H9 (cell line): ENCODE measurements around the gene ATF7. TPM values are rescaled to one million over a fixed set of nuclear protein-coding genes. Genes with fewer than 3 reads are reported as not detected.
A peak's percentile ranks its signal among the peaks of the same experiment; 100 is the strongest.

Experiments
- DNase-seq: peaks from one replicate; pipeline ENCODE4 v3.0.0-alpha.2; 2017
- H2AFZ ChIP-seq: one replicate; pipeline ENCODE4 v1.6.1; 2013; ENCODE audit warnings: mild to moderate bottlenecking, low read length, control low read depth, moderate library complexity
- H2AK5ac ChIP-seq: 2 replicates; pipeline ENCODE4 v1.6.1; 2013; ENCODE audit warnings: low read length, control low read depth, mixed read lengths; ENCODE audit not compliant: insufficient read length
- H2BK120ac ChIP-seq: one replicate; pipeline ENCODE4 v1.6.1; 2013; ENCODE audit warnings: low read depth, mild to moderate bottlenecking, low read length, control low read depth, inconsistent platforms; ENCODE audit not compliant: poor library complexity, severe bottlenecking
- H2BK12ac ChIP-seq: 2 replicates; pipeline ENCODE4 v1.6.1; 2013; ENCODE audit warnings: low read length, control low read depth, mixed read lengths, low read depth; ENCODE audit not compliant: insufficient read length
- H2BK15ac ChIP-seq: 2 replicates; pipeline ENCODE4 v1.6.1; 2013; ENCODE audit warnings: low read depth, low read length, control low read depth
- H2BK20ac ChIP-seq: one replicate; pipeline ENCODE4 v1.6.1; 2013; ENCODE audit warnings: low read depth, mild to moderate bottlenecking, low read length, control low read depth, inconsistent platforms; ENCODE audit not compliant: poor library complexity, severe bottlenecking
- H2BK5ac ChIP-seq: 2 replicates; pipeline ENCODE4 v1.6.1; 2013; ENCODE audit warnings: low read length, control low read depth, mixed read lengths; ENCODE audit not compliant: insufficient read length
- H3K14ac ChIP-seq: 2 replicates; pipeline ENCODE4 v1.6.1; 2013; ENCODE audit warnings: low read length, control low read depth; ENCODE audit not compliant: insufficient read depth
- H3K18ac ChIP-seq: 2 replicates; pipeline ENCODE4 v1.6.1; 2013; ENCODE audit warnings: low read depth, mild to moderate bottlenecking, mixed read lengths, low read length, control low read depth; ENCODE audit not compliant: insufficient read length
- H3K23ac ChIP-seq: 2 replicates; pipeline ENCODE4 v1.6.1; 2013; ENCODE audit warnings: low read length, control low read depth, mixed read lengths, low read depth; ENCODE audit not compliant: insufficient read length
- H3K23me2 ChIP-seq: 2 replicates; pipeline ENCODE4 v1.6.1; 2013; ENCODE audit warnings: low read depth, mild to moderate bottlenecking, mixed read lengths, low read length, control low read depth; ENCODE audit not compliant: insufficient read length, poor library complexity, severe bottlenecking
- H3K27ac ChIP-seq: 2 replicates; pipeline ENCODE4 v1.5.1; 2013; ENCODE audit warnings: low read length, control low read depth, mixed read lengths, low read depth; ENCODE audit not compliant: insufficient read length
- H3K27me3 ChIP-seq: 2 replicates; pipeline ENCODE4 v1.6.1; 2013; ENCODE audit warnings: low read length, control low read depth, inconsistent platforms; ENCODE audit not compliant: insufficient read depth
- H3K4ac ChIP-seq: 2 replicates; pipeline ENCODE4 v1.6.1; 2013; ENCODE audit warnings: low read depth, mild to moderate bottlenecking, control low read depth, inconsistent platforms, low read length, moderate library complexity
- H3K4me1 ChIP-seq: 2 replicates; pipeline ENCODE4 v1.6.1; 2013; ENCODE audit warnings: low read length, control low read depth, inconsistent platforms; ENCODE audit not compliant: insufficient read depth
- H3K4me2 ChIP-seq: 2 replicates; pipeline ENCODE4 v1.6.1; 2013; ENCODE audit warnings: low read length, control low read depth, mixed read lengths; ENCODE audit not compliant: insufficient read length, insufficient read depth
- H3K56ac ChIP-seq: 2 replicates; pipeline ENCODE4 v1.6.1; 2013; ENCODE audit warnings: low read depth, mild to moderate bottlenecking, mixed read lengths, low read length, control low read depth; ENCODE audit not compliant: insufficient read length
- H3K79me1 ChIP-seq: 2 replicates; pipeline ENCODE4 v1.6.1; 2013; ENCODE audit warnings: low read depth, mild to moderate bottlenecking, moderate library complexity, low read length, control low read depth, inconsistent platforms; ENCODE audit not compliant: insufficient read depth, poor library complexity, severe bottlenecking
- H3K79me2 ChIP-seq: 2 replicates; pipeline ENCODE4 v1.6.1; 2013; ENCODE audit warnings: low read length, control low read depth, inconsistent platforms; ENCODE audit not compliant: insufficient read depth
- H3K9ac ChIP-seq: 2 replicates; pipeline ENCODE4 v1.6.1; 2013; ENCODE audit warnings: low read length, control low read depth, mixed read lengths; ENCODE audit not compliant: insufficient read length; ENCODE audit errors: extremely low read depth
- H3K9me3 ChIP-seq: one replicate; pipeline ENCODE4 v1.6.1; 2013; ENCODE audit warnings: low read depth, low read length, inconsistent platforms; ENCODE audit not compliant: control insufficient read depth
- H3T11ph ChIP-seq: one replicate; pipeline ENCODE4 v1.6.1; 2013; ENCODE audit warnings: mild to moderate bottlenecking, low read length, control low read depth, inconsistent platforms
- H4K20me1 ChIP-seq: one replicate; pipeline ENCODE4 v1.6.1; 2013; ENCODE audit not compliant: control insufficient read depth, insufficient read length, insufficient read depth
- H4K5ac ChIP-seq: 2 replicates; pipeline ENCODE4 v1.6.1; 2013; ENCODE audit warnings: low read depth, mild to moderate bottlenecking, mixed read lengths, low read length, control low read depth; ENCODE audit not compliant: insufficient read length
- H4K8ac ChIP-seq: replicated peaks from 2 replicates; pipeline ENCODE4 v1.6.1; 2013; ENCODE audit warnings: low read length, control low read depth, mixed read lengths, low read depth; ENCODE audit not compliant: insufficient read length
- H4K91ac ChIP-seq: 2 replicates; pipeline ENCODE4 v1.6.1; 2013; ENCODE audit warnings: low read depth, mild to moderate bottlenecking, moderate library complexity, mixed read lengths, low read length, control low read depth; ENCODE audit not compliant: insufficient read length
- H3K27ac Mint-ChIP-seq, 3 experiments: 2 replicates in 2 of 3; 3 replicates in 1 of 3; pipeline ENCODE4 v1.8.0; 2020 to 2021; ENCODE audit warnings: mixed read lengths in 3 of 3, mild to moderate bottlenecking in 1 of 3, moderate library complexity in 1 of 3
- H3K27me3 Mint-ChIP-seq: 2 replicates; pipeline ENCODE4 v1.8.0; 2021; ENCODE audit warnings: low read depth, mild to moderate bottlenecking, moderate library complexity, mixed read lengths
- H3K36me3 Mint-ChIP-seq, 3 experiments: 2 replicates in 2 of 3; 3 replicates in 1 of 3; pipeline ENCODE4 v1.8.0; 2020 to 2021; ENCODE audit warnings: low read depth in 3 of 3, mixed read lengths in 3 of 3; ENCODE audit not compliant: insufficient read depth in 1 of 3
- H3K4me1 Mint-ChIP-seq, 2 experiments: 2 replicates each; pipeline ENCODE4 v1.8.0; 2020; ENCODE audit warnings: mixed read lengths in 2 of 2
- H3K4me3 Mint-ChIP-seq, 2 experiments: 2 replicates in 1 of 2; 3 replicates in 1 of 2; pipeline ENCODE4 v1.8.0; 2020 to 2021; ENCODE audit warnings: mild to moderate bottlenecking in 2 of 2, mixed read lengths in 2 of 2, moderate library complexity in 1 of 2
- H3K9me3 Mint-ChIP-seq, 2 experiments: 2 replicates in 1 of 2; 3 replicates in 1 of 2; pipeline ENCODE4 v1.8.0; 2020; ENCODE audit warnings: mild to moderate bottlenecking in 2 of 2, mixed read lengths in 2 of 2, moderate library complexity in 1 of 2
- CTCF ChIP-seq: fragments of 200-600 bp; sonication (generic); conservative IDR thresholded peaks from 3 replicates; pipeline ENCODE4 v1.8.0; 2021; ENCODE audit warnings: antibody characterized with exemption, mild to moderate bottlenecking
- WGBS: extraction: QIAGEN DNeasy Blood & Tissue Kit; methylation state at CpG from one replicate; pipeline ENCODE4 v1.1.7; 2013; ENCODE audit warnings: missing lambda C conversion rate, low lambda C conversion rate, mixed read lengths; ENCODE audit not compliant: insufficient read length; ENCODE audit errors: extremely low coverage; 5-methylcytosine and 5-hydroxymethylcytosine counted together
- total RNA-seq: library from RNA; stranded (reverse); gene quantifications from 2 replicates; pipeline ENCODE4 v1.2.1, GENCODE V29; 2021

Gene ATF7
- total RNA-seq, 1 experiment from 2014 or later: 17.7 TPM

GRCh38 chr12:53497461-53497860 is 128.7 kb downstream of the ATF7 start:
- H4K8ac ChIP-seq: no peak overlapping the region
- H3K9me3 Mint-ChIP-seq: no peaks in the 10 kb centered on the region
- H2AFZ ChIP-seq: no peak overlapping the region
- no peaks in the 10 kb centered on the region for H3K27me3 Mint-ChIP-seq
- no peak overlapping the region for H2BK20ac ChIP-seq
- H3K18ac ChIP-seq: no peak overlapping the region
- peaks cover 57 to 62% of the 10 kb centered on the region in 2 experiments for H3K4me1 Mint-ChIP-seq
- no peak for TF ChIP-seq CTCF
- H3K56ac ChIP-seq: no peak overlapping the region
- no peak overlapping the region; a peak in 1 of 7 replicates for H3K27ac Mint-ChIP-seq
- H3K4me2 ChIP-seq: no peak overlapping the region
- H3T11ph ChIP-seq: no peak overlapping the region
- no peak overlapping the region for H3K27ac ChIP-seq
- H3K4me3 Mint-ChIP-seq: peak overlapping the region in 1 of 2 experiments; percentile 96; a peak in 3 of 5 replicates
- H3K36me3 Mint-ChIP-seq: peaks cover 0 to 11% (median 1%) of the 10 kb centered on the region in 3 experiments; a peak in 1 of 7 replicates
- H3K79me1 ChIP-seq: peaks cover 7% of the 10 kb centered on the region
- H3K4me1 ChIP-seq: peaks cover 6% of the 10 kb centered on the region; the same call in 1 of the 2 replicates
- peaks cover 25% of the 10 kb centered on the region for H3K23me2 ChIP-seq
- no peak overlapping the region for H3K14ac ChIP-seq
- no peak overlapping the region for H2BK120ac ChIP-seq
- H3K79me2 ChIP-seq: no peaks in the 10 kb centered on the region; the same call in 1 of the 2 replicates
- no peak overlapping the region for H2BK5ac ChIP-seq
- no CpG with 5 or more reads among the region's 3 CpGs for WGBS
- no peak overlapping the region for H2BK12ac ChIP-seq
- no peak overlapping the region for H4K5ac ChIP-seq
- no peak overlapping the region for H3K23ac ChIP-seq
- H3K27me3 ChIP-seq: no peaks in the 10 kb centered on the region
- H3K9me3 ChIP-seq: no peaks in the 10 kb centered on the region
- H4K91ac ChIP-seq: no peak overlapping the region
- no peaks in the 10 kb centered on the region for H4K20me1 ChIP-seq
- no peak for DNase-seq
- H2BK15ac ChIP-seq: no peak overlapping the region
- no peak overlapping the region for H3K4ac ChIP-seq
- no peak overlapping the region for H3K9ac ChIP-seq
- H2AK5ac ChIP-seq: no peak overlapping the region
